GM18520 (cell line): Measurements from ENCODE around the gene FERMT2.
A peak's percentile ranks its signal among the peaks of the same experiment; 100 is the strongest.
"Not testable (repeated sequence)": the region's sequence is repeated elsewhere in the genome, so short reads cannot be mapped to it uniquely, and the experiment has no call there.

Experiments used
- ATAC-seq: cut with Tn5 transposase; IDR thresholded peaks from one replicate; pipeline ENCODE4 v1.9.1; 2021; ENCODE audit not compliant: unreplicated experiment

FERMT2 gene

DNA sequence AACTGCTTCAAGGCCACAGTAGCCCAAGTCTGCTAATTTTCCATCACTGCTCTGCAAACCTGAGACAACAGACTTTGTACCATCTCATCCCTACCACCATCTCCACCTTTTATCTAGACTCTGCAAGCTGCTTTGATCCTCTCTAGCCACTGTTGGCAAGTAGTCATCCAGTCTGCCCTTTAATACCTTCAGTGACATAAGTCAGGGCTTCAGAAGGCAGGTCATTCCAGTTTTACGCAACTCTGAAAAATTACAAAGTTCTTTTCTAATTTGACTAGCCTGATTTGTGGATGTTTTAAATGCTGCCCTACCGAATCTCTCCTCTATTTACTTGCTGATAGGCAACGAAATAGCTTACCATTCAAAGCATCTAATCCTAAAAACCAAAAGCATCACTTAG, 2.8 kb downstream of the FERMT2 start:
- ATAC-seq, result no peak

DNA sequence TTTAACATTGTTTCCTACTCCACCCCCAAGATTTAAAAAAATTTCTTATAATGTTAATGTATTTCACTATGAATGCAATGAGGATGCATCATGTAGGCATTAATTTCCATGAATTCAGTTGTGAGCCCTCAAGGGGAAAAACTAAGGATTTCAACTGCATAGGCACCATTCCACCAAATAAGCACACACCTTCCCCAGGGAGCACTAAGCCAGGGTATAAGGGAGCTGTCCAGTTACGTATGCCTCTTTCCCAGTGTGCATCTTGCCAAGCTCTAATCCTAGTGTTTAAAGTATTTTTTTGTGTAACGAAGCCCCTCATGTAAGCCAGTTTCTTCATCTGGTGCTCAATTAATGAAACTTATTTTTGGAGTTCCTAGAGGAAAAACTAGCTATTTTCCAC, 6.6 kb downstream of the FERMT2 start:
- no peak for ATAC-seq

DNA sequence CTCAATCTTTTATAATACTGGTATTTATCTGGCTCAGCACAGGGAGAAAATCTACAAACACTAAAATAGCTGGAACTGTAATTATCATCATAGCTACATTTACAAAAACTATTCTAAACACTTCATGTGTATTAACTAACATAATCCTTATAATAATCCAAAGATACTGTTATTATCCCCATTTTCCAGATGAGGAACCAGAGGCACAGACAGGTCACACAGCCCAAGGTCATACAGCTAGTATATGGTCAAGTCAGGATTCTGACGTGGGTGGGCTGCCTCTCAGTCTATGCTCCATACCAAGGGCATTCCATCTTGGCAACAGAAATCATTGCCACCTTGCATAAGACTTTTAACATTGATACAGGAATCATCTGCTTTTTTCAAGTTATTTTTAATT, 11.4 kb downstream of the FERMT2 start:
- no peak for ATAC-seq

DNA sequence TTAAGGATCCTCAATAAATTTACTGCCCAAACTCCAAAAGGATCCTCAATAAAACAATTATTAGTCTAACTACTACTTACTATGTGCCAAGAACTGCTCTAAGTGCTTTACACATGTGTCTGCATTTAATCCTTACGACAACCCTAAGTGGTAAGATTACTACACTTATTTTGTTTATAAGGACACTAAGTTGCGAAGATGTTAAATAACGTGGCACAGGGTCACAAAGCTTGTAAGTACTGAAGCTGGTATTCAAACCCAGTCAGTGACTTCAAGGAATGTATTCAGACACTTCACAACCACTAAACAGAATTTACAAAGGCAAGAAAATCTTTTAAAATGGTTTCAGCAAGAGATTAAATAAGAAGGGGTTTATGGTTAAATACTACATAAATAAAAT, 13.0 kb downstream of the FERMT2 start:
- no peak for ATAC-seq

DNA sequence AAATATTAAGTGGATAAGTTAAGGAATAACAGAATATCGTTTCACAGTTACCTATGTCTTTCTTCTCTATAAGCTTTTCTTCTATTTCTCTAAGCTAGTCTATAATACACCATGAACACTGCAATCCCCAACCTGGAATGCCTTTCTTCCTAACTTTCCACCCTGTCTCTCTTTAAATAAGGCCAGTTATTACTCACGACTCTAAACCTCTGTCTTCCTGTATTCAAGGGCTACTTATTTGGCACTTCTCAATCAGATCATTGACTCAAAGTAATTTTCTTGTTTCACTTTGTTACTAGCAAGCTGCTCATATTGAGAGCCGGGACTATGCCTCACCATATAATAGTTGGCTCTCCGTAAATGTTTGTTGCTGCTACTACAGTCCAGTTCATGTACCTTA, 13.5 kb downstream of the FERMT2 start:
- no peak for ATAC-seq

DNA sequence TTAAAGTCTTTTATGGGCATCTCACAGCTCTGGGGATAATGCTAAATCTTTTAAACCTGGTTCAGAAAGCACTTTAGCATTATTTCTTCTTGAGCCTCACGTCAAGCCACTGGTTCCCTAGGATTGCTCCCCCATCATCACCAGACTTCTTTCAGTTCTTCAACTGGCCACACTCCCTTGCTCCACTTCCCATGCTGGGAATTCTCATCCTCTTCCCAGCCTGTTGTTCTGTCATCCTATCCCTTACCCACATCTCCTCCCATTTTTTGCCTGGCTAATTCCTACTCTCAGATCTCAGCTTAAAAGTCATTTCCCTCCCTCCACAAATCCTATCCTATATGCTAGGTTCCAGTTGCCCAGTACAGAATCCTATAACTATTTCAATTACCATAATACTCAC, 14.4 kb downstream of the FERMT2 start:
- no peak for ATAC-seq

DNA sequence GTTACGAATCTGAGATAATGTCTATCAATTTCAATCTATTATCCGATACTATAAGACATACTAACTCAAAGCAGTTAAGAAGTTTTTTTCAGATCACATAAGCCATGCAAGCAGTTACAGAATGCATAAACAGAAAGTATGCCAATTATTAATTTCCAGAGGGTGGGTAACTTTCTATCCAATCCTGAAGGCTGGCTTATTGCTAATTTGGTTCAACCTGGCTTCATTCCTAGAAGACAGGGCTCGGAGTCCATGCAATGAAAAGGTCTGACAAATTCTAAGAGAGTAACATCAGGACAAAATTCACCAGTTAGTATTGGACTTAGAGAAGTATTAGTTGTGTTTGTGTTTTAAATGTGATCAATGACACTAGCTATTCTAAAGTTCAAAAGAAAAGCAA, 15.0 kb downstream of the FERMT2 start:
- no peak for ATAC-seq

DNA sequence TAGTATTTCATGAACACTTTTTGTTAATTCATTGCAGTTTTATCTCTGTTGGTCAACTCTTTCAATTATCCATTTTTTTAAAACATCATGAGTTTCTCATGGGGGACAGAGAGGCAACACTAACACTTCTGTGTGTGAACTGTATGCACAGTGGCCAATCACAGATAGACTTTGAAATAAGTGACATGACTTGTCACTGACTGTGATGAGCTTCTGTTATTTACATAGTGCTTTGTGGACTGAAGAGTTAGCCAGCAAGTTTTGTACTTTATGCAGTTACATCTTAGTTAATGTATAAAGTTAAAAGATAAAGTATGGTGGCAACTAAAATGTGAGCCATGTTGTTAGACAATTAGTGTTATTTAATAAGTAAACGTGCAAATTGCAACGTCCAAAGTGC, 16.1 kb downstream of the FERMT2 start:
- ATAC-seq, result no peak

DNA sequence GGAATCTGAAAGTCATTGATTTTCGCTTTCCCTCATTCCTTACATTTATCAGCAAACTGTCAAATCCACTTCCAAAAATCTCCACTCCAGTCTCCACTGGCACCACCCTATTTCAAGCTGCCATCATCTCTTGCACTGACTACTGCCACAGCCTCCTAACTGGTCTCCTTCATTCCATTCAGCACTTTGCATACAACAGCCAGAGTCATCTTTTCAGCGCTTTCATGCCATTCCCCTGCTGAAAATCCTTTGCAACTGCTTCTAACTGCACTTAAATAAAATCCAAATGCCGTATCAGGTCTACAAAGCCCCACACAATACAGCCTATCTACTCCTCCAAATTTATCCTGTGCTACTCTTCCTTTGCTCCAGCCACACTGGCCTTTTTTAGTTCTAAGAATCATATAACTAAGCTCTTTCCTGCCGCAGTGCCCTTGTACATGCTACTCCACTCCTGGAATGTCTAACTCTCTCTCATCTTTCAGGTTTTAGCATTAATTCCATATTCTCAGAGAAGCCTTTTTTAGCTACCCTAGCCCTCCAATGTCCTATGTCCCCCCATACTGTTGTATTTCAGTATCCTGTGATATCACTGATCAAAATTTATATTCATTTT, 21.6 kb downstream of the FERMT2 start:
- no peak for ATAC-seq

DNA sequence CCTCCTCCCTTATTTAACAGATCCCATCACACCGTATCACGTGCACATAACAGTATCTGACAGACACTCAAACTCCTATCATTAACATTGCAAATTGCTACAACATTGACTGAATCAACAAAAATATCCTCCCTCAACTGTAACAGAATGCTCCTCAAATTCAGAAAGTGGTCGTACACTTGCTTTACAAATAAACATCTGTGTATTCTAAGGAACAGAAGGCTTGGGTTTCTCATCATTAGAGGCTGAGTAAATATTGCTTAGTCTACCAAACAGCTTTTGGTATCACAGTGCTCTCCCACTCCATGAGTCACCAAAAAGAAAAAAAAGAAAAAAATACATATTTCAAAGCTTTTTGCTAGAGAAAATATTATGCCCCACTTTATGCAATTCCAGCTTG, 23.9 kb downstream of the FERMT2 start:
- no peak for ATAC-seq

DNA sequence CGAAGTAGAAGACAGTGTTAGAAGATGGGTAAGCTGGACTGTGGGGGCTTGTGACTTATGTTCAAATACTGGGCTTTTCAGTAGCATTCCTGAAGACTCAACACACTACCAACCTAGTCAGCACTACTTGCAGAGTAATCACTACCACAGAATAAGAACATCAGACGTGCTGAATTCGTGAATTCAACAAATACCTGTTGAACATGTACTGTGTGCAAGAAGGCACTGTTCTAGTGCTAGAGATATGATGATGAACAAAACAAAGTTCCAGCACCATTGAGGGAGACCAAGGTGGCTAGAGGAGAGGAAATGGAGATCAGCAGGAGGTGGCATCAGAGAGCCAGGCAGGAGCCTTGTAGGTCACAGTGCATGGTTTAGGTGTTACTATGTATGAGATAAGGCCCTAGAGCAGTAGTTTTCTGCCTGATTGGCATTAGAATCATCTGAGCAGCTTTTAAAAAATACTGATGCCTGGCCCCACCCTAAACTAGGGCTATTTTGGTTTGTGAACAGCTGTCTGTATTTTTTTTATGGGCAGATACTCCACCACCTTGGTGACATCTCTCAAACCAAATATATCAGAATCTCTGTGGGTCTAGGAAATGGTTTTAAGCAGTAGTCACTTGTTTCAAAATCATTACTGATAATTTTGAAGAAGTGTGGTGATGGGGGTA, 26.8 kb downstream of the FERMT2 start:
- no peak for ATAC-seq

DNA sequence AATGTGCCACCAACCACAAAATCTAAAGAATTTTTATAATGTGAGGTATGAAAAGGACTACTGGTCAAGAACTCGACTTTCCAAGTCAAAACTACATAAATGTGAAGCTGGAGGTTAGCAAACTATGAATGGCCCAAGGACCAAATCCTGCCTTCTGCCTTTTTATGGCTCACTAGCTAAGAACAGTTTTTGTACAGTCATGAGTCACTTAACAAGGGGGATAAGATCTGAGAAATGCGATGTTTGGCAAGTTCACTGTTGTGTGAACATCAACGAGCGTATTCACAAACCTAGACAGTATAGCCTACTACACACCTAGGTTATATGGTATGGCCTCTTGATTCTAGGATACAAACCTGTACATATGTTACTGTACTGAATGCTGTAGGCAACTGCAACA, 28.2 kb downstream of the FERMT2 start:
- ATAC-seq, result no peak

DNA sequence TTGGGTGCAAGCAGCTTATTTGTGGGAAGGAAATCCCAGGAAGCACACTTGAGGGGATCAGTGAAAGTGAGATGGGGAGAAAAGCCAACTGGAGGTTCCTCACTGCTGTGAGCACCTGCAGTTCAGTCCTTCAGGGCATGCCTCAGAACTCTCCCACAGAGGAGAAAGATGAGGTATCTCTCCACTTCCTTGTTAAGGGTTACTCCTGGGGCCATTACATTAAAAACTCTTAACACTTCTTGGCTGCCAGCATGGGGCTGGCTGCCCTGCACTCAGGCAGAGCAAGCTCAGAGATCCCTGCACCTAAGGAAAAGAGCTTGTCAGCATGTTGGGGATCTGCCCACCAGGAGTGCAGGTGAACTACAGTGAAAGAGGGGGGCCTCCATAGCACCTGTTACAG, 28.8 kb downstream of the FERMT2 start:
- ATAC-seq, result no peak

DNA sequence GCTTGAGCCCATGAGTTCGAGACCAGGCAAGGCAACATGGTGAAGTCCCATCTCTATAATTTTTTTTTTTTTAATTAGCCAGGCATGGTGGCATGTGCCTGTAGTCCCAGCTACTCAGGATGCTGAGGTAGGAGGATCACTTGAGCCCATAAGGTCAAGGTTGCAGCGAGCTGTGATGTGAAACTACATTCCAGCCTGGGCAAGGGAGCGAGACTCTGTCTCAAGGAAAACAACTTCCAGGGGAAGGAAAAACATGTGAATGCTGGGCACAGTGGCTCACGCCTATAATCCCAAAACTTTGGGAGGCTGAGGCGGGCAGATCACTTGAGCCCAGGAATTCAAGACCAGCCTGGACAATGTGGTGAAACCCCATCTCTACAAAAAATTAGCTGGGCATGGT, 30.4 kb downstream of the FERMT2 start:
- ATAC-seq, result not testable (repeated sequence)

DNA sequence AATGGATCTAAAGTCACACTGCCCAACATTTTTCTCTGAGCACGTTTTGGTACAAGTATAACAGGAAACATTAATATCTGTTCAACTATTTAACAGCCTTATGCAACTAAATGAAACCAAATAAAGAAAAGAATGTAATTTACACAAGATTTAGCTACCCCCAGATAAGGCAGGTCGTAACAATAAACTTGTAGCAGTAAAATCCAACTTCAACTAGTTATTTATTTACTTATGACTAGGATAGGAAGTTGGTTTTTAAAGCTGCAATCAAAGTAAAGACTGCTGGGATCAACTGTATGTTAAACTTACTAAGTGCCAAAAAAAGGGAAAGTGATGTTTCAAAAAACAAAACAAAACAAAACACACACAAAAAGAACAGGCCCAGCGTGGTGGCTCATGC, 30.9 kb downstream of the FERMT2 start:
- no peak for ATAC-seq

DNA sequence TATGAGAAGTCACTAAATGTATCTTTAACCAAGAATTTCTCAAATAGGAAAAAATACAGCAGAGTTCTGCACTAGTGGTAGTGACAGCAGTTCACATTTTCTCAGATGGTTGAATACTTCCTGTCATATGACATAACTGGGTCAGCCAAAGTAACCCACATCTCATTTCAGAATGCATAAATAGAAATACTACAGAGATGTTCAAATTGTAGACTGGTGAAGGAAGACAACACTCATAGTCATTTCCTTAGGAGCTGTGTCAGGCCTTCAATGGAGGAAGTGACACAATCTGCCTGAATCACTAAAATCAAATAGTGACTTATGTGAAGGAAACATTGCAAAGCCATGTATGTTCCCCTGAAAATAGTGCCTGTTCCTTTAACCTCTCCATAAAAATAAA, 32.4 kb downstream of the FERMT2 start:
- peak; percentile 85 for ATAC-seq

DNA sequence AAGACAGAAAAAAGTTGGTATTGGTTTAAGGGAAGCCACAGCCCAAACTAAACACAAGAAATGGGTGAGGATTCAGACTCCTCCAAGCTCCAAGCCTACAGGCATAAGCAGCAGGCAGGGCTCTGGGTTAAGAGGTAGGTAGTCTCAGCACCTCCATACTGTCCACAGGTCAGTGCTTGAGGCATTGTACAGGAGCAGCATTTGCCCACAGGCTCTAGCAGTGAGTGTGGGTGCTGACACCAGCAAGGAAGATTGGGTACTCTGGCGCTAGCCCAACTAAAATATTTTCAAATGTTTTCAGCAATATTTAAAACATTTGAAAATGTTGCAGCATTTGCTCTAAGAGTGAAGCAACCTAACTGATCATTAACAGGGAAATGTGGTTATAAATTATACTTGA, 33.1 kb downstream of the FERMT2 start:
- ATAC-seq, result no peak

DNA sequence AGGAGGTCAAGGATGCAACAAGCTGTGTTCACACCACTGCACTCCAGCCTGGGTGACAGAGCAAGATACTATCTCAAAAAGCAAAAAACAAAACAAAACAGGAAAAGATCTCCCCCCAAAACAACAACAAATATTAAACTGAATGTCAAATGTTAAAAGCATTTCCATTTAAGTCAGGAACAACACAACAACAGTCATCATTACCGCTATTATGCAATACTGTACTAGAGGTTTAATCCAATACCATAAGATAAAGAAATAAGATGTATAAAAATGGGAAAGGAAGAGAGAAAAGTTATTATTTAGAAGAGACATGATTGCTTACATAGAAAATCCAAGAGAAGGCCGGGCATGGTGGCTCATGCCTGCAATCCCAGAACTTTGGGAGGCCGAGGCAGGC, 36.6 kb downstream of the FERMT2 start:
- no peak for ATAC-seq

DNA sequence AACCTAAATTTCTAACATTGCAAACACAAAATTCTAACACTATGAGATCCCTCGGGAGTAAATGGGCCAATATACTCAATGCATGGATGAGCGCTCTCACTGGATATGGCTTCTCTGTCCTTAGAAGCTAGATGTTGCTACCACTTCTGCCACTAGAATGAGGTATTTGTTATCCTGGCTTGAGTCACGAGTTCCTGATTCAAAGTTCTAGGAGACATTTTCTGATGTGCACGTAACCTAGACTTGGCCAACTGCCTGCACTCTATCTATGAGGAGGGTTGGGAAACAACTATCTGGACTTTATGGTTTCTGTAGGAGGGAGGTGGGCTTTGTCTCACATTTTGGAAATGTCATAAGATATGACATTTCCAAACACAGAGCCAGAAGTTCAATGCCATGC, 37.6 kb downstream of the FERMT2 start:
- ATAC-seq, result no peak

DNA sequence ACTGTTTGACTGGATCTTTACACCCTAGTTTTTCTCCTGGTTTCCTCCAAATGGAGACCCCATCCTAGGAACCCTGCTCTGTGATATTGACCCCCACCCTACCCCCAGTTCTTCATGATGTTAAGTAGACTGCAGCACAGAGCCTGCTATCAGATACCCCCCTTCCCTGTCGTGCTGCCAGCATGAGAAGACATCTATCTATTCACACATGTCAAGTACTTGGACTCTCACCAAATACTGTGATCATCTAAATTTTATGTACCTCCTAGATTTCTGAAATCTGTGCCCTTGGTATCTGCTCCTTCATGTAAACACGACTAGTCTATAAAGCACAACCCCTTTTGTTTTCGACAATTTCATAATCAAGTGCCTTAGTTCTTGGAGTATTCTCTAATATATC, 38.9 kb downstream of the FERMT2 start:
- no peak for ATAC-seq

DNA sequence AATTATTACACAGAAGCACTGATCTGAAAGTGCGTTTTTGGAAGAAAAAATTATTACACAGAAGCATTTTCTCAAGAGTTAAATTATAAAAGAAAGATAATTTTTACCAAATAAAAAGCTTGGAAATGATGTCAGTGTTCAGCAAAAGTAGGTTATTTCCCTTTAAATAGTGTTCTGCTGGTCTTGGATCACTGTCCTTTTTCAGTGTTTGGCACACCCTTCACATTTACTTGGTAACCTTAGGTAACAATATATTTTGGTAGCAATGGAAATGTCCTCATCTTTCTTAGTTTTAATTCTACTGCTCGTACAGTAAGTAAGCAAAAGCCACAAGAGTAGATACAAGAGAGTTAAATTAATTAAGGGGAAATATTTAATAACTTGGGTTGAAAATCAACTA, 40.3 kb downstream of the FERMT2 start:
- no peak for ATAC-seq

DNA sequence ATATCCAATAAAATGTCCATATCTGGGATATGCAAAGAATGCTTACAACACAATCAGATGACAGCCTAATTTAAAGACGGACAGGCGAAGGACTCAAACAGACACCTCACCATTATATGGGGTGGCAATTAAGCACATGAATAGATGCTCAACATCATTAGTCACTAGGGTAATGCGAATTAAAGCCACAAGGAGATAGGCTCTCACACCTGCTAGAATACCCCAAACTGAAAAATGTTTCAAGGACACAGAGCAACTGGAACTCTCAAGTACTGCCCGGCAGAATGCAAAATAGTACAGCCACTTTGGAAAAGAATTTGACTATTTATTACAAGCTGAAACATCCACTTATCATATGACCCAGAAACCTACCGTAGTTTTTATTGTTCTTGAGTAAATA, 42.9 kb downstream of the FERMT2 start:
- no peak for ATAC-seq

DNA sequence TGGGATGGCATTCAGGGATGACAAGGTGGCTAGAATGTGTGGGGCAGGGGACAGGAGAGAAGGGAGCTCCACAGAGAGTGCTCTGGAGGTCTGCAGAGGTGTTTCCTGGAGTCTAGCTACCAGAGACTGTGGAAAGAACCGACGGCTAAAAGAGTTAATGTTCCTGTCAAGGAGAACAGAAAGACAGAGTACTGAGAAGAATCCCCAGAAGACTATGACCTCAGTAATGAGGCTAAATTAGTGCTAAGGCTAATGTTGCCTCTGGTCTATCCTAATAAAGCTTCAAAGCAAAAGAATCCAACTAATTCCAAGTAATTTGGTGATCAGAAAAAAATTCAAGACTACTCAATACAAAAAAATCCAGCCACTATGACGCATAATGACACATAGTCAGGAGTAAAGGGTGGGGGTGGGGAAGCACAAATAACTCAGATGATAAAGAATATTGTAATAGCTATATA, 44.7 kb downstream of the FERMT2 start:
- ATAC-seq, result no peak
